ENCODE measurements around the gene NFATC1.

NFATC1 gene

DNA sequence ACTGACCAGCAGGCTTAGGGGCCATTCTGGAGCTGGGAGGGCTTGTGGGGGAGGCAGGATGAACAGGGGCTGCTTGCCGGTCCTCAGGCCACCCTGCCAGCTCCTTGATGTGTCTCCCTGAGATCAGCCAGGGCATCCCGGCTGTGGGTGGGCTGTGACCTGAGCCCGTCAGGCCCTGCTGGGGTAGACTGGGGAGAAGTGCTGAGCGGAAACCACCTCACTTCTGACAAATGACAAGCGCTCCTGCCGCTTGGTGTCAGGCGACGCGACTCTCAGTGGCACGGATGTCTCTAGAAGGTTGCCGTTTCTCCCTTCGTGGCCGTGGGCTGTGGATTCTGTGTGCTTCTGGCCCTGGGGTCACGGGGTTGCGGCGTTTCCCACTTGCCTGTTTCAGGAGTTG is 45.7 kb downstream of the NFATC1 start:
- no peak for DNase-seq (ENCODE audit: low spot score)

DNA sequence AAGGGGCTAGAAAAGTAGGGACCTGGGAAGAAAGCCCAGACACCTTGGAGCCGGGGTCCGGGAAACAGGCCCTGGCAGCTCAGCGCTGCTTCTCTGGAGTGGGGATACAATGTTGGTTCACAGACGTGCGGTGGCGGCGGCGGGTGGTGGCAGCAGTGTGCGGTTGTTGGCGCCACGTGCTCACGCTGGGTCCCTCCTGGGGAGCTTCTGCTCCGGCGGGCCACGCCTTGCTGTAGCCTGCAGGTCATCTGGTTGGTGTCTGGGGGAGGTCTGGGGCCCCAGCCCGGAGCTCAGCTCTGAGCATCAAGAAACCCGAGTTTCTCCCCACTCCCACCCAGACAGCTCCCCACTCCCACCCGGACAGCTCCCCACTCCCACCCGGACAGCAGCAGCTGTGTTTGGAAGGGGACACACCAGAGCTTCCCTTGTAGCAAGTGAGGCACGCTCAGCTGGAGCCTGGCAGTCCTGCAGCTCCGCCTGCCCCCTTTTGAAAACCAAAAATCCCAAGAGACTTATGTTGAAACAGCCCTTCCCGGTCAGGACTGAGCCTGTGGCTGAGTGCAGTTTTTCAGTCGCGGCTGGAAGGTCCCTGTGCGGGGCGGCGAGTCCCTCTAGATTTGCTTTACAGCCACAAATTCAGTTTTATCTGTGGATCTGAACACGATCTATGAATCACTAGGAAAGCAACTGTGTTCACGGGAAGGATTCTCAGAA is 46.9 kb downstream of the NFATC1 start:
- no peak for DNase-seq (ENCODE audit: low spot score)

DNA sequence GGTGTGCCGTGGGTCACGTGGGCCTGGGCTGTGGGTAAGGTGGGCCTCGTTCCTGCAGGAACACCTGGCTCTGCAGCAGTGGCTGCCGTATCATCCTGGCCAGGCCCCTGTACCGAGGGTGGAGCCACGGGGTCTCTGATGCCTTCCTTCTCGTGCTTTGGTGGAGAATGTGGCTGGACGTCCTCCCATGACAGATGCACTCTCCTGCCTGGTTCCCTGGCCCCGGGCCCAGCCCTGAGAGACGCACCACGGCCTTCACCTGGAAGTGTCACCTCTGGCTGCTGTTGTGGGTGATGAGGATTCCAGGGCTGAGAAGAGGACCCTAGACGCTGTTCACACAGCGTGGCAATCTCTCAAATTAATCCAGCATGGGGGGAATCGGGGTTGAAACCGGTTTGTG is 49.5 kb downstream of the NFATC1 start:
- no peak for DNase-seq (ENCODE audit: low spot score)

DNA sequence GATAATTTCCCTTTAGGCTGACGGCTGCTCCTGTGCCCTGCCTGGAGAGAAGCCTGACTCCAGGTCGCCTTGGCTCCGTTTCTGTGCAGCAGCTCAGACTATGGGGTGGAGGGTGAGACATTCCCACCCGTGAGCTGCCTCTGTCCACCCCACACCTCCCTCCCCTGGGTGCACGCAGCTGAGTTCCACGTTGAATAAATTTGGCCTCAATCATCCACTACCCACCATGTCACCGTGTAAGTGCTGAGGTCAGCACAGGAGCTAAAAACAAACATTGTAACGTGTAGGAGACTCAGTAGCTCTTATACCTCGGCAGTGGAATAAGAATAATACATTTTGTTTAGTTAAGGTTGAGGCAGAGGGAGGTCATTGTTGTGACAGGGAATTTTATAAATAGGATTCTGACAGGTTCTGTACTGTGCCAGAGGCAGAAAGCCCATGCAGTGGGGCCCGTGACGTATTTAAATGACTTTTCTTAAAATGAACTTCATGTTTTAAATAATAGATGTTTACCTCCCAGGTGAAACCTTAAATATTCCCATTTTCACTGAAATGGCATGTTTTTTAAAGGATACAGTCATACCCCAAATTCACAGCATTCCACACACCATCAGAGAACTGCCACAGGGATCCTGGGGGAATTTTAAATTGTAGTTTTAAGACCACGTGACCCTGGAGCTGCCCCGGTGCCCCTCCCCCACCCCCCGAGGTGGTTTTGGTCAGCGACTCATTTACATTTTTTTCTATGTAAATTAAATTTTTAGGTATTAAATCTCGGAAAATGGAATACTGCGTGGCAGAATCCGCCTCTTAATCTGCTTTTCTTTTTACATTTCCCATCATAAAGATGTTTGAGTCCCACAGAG is 50.2 kb downstream of the NFATC1 start:
- no peak for DNase-seq (ENCODE audit: low spot score)

DNA sequence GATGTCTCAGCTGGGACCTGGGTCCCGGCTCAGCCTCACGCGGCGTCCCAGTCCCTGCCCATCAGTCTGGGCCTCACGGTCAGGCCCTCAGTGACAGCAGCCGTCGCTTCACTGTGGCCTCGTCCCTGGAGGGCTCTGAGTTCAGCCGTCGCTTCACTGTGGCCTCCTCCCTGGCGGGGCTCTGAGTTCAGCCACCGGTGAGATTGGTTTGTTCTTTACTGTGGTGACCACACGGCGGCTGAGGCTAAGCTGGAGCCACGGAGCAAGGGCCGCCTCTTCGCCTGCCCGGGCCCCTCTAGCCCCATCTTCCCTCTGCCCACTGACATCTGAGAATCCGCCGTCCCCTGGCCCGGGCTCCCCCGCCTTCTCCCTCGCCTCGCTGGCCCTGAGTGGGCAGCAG is 51.2 kb downstream of the NFATC1 start:
- DNase-seq (ENCODE audit: low spot score), result no peak

DNA sequence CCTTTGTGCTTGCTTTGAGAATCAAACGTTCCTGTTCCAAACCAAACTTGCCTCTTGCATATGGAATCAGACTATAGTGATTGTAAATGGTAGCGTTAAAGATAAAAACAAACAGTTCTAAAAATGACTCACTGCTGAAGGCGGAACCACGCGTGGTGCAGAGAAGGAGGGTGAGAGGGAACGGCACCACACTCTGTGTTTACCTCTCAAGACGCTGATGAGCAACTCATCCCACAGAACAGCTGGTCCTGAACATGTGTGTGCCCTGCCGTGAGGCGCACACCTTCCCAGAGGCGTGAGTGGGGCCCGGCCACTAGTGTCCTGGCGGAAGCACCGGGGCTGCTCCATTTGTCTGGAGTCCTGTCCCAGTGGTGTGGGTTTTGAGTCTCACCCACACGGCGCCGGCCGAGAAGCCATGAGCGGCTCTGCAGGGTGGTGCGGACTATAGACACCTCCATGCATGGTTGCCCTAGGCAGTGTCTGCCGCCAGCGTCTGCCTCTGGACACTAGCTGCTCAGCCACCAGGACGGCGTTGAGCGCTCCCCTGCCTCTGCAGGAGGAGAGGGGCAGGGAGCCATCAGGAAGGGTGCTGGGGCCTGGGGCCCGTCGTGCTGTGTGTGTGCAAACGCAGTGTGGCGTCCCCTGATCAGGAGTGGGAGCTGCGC is 52.1 kb downstream of the NFATC1 start:
- no peak for DNase-seq (ENCODE audit: low spot score)

DNA sequence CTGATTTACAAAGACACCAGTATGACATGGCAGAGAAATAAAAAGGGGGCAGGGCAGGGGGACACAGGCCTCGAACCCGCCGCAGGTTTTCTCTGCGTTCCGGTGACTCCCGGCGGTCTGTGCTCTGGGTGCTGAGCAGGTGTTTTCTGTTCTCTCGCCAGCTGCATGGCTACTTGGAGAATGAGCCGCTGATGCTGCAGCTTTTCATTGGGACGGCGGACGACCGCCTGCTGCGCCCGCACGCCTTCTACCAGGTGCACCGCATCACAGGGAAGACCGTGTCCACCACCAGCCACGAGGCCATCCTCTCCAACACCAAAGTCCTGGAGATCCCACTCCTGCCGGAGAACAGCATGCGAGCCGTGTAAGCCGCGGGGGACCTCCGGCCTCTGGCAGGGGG is 52.9 kb downstream of the NFATC1 start:
- no peak for DNase-seq (ENCODE audit: low spot score)

DNA sequence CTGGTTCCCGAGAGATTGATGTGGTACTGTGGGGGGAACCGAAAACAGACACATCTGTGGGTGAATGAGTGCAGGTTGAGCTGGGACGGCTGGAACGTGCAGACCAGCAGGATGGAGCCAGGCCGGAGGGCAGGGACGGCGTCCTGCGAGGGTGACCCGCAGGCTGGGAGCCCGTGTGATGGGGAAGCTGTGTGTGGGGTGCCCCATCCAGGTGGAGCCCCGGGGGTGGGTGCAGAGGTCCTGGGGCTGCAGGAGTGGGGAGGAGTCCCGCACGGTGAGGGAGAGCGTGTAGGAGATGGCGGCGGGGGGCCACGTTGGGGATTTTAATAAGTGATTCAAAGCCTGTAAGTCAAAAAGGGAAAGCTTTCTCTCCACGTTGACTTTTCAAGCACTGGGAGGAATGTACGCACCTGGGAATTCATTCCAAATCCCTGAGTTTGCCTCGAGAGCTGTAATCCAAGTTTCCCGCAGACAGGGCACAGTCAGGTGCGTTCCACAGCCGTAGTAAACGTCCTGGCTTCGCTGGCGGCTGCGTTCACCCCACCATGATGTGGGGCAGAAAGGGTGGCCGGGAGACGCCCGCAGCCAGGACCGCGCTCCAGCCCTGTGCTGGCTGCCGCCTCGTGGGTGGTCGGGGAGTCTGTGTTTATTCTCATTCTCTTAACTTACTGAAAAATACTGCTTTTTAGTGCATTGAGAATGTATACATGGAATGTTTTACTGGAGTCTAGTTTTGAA is 54.0 kb downstream of the NFATC1 start:
- DNase-seq (ENCODE audit: low spot score), result no peak

DNA sequence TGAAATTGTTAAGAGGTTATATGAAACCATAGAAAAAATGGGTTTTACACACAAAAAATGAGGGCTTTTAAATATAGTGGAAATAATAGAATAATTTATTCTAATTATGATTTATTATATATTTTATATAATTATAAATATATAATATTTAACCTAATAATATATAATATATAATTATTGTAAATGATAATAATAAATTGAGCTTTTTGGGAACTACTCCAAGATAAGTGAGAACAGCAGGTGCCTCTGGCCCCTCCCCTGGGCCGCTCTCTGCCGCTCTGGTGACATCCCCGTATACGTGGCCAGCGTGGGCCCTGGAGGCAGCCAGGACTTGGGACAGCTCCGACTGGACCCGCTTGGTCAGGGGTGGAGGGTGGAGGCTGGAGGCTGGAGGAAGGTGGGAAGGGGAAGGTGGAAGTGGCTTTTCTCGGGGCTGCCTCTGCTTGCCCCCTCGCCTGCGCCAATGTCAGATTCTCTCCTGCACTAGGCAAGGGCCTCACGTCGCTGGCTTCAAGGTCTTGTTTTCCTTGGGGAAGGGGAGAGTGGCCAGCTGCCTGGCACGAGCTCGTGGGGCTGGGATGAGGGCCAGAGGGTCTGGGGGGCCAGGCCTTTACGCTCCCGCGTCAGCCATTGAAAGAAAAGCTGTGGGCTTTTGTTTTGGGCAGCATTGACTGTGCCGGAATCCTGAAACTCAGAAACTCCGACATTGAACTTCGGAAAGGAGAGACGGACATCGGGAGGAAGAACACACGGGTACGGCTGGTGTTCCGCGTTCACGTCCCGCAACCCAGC is 54.8 kb downstream of the NFATC1 start:
- DNase-seq (ENCODE audit: low spot score), result no peak

DNA sequence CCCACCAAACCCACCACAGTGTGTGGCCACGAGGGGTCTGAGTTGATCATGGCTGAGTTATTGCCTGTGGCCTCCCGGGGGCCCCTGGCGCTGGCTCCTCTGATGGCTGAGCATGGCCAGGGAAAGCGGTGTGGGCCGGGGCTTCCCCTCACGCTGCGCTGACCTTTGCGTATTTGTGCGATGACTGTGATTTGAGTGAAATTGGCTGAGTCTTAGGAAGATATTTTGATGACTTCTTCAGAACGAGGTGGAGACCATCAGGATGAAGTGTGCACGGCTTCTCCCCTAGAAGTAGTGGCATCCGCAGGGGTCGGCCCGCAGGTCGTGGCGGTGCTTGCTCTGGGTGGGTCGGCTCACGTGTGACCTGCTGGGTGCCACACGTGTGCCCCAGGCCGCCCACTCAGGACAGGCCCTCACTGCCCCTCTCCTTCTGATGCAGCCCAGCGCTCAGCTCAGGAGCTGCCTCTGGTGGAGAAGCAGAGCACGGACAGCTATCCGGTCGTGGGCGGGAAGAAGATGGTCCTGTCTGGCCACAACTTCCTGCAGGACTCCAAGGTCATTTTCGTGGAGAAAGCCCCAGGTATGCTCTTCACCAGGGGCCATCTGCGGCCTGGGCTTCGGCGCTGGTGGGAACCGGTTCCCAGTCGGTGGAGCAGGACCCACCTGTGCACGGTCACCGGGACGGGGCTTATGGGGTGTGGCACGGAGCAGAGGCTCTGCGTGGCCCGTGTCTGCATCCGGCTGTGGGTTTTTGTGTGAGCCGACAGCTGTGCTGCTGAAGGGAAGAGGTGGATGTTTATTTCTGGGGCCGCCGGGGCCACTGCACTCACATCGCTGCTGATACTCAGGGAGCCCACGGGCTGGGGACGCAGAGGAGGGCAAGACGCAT is 55.8 kb downstream of the NFATC1 start:
- DNase-seq (ENCODE audit: low spot score), result no peak

DNA sequence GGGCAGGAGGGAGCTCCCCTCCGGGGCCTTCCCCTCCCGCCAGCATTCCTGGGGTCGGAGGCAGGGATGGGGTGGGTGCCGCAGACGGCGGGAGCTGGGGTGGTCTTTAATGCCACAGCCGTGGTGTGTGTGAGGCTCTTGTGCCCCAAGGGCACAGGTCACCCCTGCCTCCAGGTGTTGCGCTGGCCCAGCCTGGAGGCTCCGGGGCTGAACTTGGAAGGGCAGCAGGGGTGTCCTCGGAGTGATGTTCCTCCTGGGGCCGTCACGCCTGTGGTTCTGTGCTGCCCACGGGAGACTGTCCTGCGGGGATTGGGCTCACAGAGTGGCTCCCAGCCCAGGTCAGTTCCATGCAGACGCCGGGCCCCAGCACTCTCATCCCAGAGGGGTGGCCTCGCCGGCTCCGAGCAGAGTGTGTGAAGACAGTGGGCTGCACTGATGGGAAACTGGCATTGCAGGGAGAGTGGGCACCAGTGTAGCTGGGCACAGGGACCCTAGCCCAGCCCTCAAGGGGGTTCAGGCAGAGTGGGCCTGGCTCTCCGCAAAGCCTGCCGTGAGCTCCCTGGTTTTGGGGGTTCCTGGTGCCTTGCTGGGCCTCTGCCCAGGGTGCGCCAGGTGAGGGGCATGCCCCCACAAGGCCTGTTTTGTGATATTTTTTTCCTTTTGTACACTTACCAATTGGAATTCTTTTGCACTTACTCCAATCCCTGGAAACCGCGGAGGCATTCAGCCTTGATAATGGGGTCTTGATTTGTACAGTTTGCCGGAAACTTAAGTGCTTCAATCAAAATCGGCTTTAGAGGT is 56.7 kb downstream of the NFATC1 start:
- DNase-seq (ENCODE audit: low spot score), result no peak

DNA sequence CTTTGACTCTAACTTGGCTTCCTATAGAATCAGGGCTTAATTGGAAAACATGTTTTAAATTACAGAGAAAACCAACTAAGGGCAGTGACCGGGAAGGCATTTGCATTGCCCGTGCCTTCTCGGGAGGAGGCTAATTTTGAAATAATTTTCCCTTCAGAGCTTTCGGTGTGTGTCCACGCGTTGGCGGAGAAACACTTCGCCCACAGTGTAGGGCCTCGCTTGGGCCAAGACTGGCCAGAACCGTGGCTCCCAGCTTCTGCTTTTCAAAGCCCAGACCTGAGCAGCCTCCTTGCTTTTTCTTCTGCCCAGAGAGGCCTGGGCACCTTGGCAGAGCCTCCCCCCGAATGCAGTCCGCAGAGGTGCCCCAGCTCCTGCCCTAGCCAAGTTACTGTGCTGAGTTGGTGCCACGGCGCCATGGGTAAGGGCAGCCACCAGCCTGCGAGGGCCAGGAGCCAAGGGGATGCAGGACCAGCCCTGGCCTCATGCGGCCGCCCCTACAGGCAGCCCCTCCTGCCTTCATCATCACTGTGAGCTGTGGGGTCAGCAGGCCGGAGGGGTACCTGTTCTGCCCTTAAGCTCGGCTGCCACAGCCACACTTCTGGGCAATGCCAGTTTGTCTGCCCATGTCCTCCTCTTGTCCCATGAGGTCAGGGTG is 57.4 kb downstream of the NFATC1 start:
- no peak for DNase-seq (ENCODE audit: low spot score)

DNA sequence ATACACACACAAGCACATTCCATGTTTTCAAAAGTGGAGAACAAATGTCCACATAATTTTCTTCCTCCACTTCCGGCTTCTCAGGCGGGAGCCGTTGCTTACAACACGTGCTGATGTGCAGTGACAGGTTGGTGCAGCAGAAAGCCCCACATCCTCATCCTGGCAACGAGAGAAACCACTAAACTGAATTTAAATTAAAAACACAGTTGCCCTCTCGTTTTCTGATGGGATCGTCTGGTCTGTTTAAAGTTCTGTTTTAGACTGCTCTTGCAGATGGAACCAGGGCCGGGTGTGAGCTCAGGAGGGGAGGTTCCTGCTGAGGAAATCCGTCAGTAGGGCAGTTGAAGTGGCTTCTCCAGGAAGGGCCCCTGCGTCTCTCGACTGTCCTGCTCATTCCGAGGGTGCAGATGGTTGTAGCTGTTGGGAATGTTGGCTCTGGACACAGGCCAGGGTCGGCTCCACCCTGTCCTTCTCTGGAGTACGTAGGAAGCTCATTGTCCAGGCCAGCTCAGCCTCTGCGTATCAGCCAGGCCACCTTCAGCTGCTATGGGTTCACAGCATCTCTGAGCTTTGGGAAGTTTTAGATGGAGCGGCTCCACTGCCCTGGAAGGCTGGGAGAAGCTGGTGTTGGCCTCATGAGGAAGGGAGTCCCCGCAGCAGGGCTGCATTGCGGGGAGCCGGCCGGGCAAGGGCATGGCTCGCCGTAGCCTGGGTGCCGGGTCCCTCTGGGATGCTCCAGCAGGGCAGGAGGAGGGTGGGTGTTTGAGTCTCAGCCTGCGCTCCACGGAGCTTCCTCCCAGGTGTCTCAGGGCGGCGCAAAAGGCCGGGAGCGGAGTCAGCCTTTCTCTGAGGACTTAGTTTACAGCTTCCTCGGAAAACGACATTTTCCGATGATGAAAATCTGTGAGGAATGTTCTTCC is 58.3 kb downstream of the NFATC1 start:
- DNase-seq (ENCODE audit: low spot score), result no peak

DNA sequence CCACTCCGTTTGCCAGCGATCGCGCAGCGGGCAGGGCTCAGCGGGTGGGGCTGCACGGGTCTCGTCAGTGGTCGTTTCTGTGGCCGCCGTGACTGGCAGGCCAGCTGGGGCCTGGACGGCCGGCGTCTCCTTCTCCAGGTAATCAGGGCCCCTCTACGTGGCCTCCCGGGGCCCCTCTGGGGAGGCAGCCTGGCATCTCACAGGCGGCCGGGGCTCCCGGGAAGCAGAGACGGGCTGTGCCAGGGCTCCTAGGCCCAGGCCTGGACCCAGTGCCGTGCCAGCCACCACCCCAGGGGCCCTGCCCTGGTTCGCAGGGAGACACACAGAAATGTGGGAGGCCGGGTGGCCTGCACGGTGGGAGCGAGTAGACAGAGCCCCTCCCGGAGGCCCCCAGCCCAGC is 59.5 kb downstream of the NFATC1 start:
- no peak for DNase-seq (ENCODE audit: low spot score)

DNA sequence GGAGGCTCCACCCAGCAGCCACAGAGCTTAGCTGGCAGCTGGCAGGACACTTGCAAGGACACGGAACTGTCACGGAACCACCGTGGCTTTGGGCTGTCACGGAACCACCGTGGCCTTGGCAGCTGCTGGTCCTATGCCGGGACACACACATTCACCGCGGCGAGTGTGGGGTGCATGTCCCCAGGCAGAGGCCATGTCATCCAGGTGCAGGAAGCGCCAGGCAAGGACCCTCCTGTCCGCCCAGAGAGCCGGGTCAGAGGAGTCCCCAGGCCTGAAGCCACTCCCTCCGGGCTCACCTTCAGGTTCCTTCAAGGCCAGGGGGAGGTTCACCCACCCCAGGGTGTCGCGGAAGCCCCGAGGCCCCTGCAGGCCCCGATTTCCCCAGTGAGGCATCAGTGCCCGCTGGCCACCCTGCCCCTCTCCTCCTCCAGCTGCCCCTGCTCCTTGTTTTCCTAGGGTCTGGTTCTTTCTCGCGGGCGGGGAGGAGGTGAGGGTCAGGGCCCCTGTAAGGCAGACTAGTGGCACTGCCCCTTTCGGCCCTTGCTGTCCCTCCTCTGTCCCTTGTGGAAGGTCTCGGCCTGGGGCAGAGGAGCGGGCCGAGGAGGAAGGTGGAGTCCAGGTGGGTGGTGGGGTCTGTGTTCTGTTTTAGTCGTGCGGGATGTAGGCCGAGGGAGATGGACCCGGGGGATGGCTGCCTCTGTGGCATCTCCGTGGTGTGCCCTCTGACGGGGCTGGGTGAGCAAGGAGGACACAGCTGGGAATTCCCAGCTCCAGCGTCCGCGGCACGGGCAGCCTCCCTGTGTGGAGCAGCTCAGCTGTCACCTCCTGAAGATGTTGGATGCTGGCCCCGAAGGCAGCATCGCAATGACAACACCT is 60.6 kb downstream of the NFATC1 start:
- DNase-seq (ENCODE audit: low spot score), result no peak

DNA sequence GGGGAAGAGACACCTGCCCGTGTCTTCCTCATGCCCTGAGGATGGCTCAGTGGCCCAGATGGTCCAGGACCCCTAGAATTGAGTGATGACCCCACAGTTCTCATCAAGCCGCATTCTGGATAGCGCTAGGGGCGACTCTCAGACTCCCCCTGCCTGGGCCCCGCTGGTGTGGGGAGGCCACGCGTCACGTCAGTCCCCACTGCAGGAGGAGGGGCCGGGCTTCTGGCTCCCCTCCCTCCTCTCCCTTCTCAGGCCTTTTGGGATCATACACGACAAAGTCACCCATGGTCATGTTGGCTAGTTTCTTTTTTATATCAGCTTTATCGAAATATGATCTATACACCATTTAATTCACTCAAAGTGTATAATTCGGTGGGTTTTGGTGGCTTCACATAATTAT is 61.5 kb downstream of the NFATC1 start:
- no peak for DNase-seq (ENCODE audit: low spot score)

DNA sequence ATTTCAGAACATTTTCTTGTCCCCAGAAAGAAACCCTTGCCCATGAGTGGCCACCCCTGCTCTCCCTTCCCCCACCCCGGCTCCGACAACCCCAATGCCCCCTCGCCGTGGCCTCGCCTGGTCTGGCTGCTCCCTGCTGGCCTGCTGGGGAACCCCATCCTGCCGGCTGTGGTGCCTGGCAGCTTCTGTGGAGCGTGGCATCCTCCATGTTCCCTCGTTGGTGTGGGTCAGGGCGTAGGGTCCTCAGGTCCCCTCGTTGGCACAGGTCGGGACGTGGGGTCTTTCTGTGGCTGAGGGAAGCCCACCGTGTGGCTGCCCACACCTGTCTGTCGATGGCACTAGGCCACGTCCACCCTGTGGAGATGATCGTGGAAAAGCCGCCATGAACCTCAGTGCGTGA is 61.9 kb downstream of the NFATC1 start:
- no peak for DNase-seq (ENCODE audit: low spot score)

All from putamen (tissue), 1 donor.